Ascending aorta (tissue), 2 donors: ENCODE measurements around the gene DST. TPM values are rescaled to one million over a fixed set of nuclear protein-coding genes. Genes with fewer than 3 reads are reported as not detected.
A peak's percentile ranks its signal among the peaks of the same experiment; 100 is the strongest.
"Not testable (repeated sequence)": the region's sequence is repeated elsewhere in the genome, so short reads cannot be mapped to it uniquely, and the experiment has no call there.

Experiments used
- DNase-seq, 2 donors: peaks; one replicate each; pipeline ENCODE4 v3.0.0-alpha.2; 2019; ENCODE audit warnings: low spot score in 2 of 2
- H3K27ac ChIP-seq, 2 donors: fragments of 200-600 bp; sonication (generic); one replicate each; pipeline ENCODE4 v1.5.1; 2016 to 2017; ENCODE audit warnings: mild to moderate bottlenecking in 1 of 2
- H3K27me3 ChIP-seq: fragments of 200-600 bp; sonication (generic); one replicate; pipeline ENCODE4 v1.5.1; 2017
- H3K36me3 ChIP-seq, 2 donors: fragments of 200-600 bp; sonication (generic); one replicate each; pipeline ENCODE4 v1.5.1; 2016
- H3K4me1 ChIP-seq, 2 donors: fragments of 200-600 bp; sonication (generic); one replicate each; pipeline ENCODE4 v1.5.1; 2016 to 2017; ENCODE audit warnings: mild to moderate bottlenecking in 1 of 2
- H3K4me3 ChIP-seq, 2 donors: fragments of 200-600 bp; sonication (generic); one replicate each; pipeline ENCODE4 v1.5.1; 2016 to 2017; ENCODE audit warnings: mild to moderate bottlenecking in 1 of 2
- H3K9me3 ChIP-seq, 2 donors: fragments of 200-600 bp; sonication (generic); one replicate each; pipeline ENCODE4 v1.5.1; 2016
- CTCF ChIP-seq, 3 experiments: fragments of 200-600 bp in 2 of 3; fragments of 450-650 bp in 1 of 3; sonication (generic) in 2 of 3; IDR thresholded peaks; one replicate each; pipeline ENCODE4 v1.5.1; 2016 to 2019; ENCODE audit warnings: antibody characterized with exemption in 3 of 3, mild to moderate bottlenecking in 1 of 3, moderate library complexity in 1 of 3
- intact Hi-C: fragments of 100-400 bp; cut with DNase I; formaldehyde crosslinking; loops from one replicate; pipeline ENCODE4 v1.15.1; 2023
- total RNA-seq: library from RNA; depleted of rRNA; stranded (reverse); fragments of >200 nt; gene quantifications from one replicate; pipeline ENCODE4 v1.1.0, GENCODE V29; 2016

Gene DST
- total RNA-seq, 1 donor from 2014 or later: 223 TPM

GRCh38 chr6:56567501-56567900 lies 75.2 kb downstream of the DST start:
- intact Hi-C loops: no loop called here

DNA sequence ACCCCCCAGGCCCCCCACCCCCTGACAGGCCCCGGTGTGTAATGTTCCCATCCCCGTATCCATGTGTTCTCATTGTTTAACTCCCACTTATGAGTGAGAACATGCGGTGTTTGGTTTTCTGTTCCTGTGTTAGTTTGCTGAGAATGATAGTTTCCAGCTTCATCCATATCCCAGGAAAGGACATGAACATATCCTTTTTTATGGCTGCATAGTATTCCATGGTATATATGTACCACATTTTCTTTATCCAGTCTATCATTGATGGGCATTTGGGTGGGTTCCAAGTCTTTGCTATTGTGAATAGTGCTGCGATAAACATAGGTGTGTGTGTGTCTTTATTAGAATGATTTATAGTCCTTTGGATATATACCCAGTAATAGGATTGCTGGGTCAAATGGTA lies 80.0 kb downstream of the DST start:
- H3K4me3 ChIP-seq, H3K9me3 ChIP-seq, intact Hi-C loops, H3K27me3 ChIP-seq, H3K27ac ChIP-seq, H3K4me1 ChIP-seq, DNase-seq: not testable (repeated sequence)
- peaks cover 11 to 39% of the 10 kb centered on the region in 2 donors for H3K36me3 ChIP-seq

More at GRCh38 chr6:56567501-56567900, 75.2 kb downstream of the DST start:
- Histone ChIP-seq H3K27me3 (no peaks in the 10 kb centered on the region), H3K4me1 (peaks cover 0 to 5% of the 10 kb centered on the region in 2 donors), H3K27ac (no peak overlapping the region), H3K9me3 (peaks cover 0 to 2% of the 10 kb centered on the region in 2 donors), H3K36me3 (peaks cover 8 to 22% of the 10 kb centered on the region in 2 donors), H3K4me3 (no peak overlapping the region)
- no peak for DNase-seq
- TF ChIP-seq CTCF (IDR thresholded peaks at IDR 0.05): no peak

DNA sequence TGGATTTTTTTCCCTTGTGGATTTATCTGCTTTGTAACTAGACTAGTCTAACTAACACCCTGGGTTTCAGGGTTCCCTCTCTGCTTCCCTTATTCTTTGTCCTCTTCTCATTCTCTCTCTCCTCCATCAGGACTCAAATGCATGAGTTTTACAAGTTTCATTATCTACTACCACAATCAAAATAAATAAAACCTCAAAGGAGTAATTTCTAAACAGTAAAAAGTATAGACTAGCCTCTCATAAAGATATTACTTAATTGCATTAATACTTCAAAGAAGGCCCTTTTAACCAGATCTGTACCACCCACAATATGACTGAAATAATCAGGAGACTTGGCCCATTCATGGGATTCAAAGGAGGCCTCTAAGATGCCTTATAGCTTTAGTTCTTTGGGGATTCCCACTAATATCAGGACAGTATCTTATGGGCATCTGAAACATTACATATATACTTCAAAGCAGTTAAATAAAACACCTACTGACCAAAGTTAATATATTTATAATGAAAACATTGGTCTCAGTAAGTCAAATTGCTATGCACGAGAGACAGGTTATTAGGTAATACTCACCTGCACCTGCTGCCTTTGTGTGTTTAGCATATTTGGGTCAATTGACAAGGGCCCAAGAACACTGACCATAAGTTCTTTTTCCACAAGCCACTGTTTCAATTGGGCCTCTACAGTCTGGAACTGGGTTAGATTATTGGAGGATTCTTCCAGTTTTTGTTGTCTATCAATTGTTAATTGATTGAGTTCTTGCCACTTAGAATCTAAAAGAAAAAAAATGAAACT lies 85.7 kb downstream of the DST start:
- intact Hi-C loops: no loop called here
- Histone ChIP-seq H3K4me1 (peaks cover 0 to 9% of the 10 kb centered on the region in 2 donors), H3K4me3 (no peak overlapping the region), H3K27me3 (no peaks in the 10 kb centered on the region), H3K27ac (no peak overlapping the region), H3K9me3 (no peaks in the 10 kb centered on the region), H3K36me3 (peaks cover 3 to 27% of the 10 kb centered on the region in 2 donors)
- DNase-seq: no peak
- no peak for TF ChIP-seq CTCF (IDR thresholded peaks at IDR 0.05)

GRCh38 chr6:56555438-56555872 lies 87.2 kb downstream of the DST start:
- TF ChIP-seq CTCF (IDR thresholded peaks at IDR 0.05): no peak
- intact Hi-C loops: no loop called here
- Histone ChIP-seq H3K4me1 (peaks cover 0 to 19% of the 10 kb centered on the region in 2 donors), H3K4me3 (no peak overlapping the region), H3K27me3 (no peaks in the 10 kb centered on the region), H3K27ac (peak overlapping the region; percentile 37 to 49), H3K36me3 (peaks cover under 1 to 18% of the 10 kb centered on the region in 2 donors), H3K9me3 (no peaks in the 10 kb centered on the region)
- DNase-seq: no peak

DNA sequence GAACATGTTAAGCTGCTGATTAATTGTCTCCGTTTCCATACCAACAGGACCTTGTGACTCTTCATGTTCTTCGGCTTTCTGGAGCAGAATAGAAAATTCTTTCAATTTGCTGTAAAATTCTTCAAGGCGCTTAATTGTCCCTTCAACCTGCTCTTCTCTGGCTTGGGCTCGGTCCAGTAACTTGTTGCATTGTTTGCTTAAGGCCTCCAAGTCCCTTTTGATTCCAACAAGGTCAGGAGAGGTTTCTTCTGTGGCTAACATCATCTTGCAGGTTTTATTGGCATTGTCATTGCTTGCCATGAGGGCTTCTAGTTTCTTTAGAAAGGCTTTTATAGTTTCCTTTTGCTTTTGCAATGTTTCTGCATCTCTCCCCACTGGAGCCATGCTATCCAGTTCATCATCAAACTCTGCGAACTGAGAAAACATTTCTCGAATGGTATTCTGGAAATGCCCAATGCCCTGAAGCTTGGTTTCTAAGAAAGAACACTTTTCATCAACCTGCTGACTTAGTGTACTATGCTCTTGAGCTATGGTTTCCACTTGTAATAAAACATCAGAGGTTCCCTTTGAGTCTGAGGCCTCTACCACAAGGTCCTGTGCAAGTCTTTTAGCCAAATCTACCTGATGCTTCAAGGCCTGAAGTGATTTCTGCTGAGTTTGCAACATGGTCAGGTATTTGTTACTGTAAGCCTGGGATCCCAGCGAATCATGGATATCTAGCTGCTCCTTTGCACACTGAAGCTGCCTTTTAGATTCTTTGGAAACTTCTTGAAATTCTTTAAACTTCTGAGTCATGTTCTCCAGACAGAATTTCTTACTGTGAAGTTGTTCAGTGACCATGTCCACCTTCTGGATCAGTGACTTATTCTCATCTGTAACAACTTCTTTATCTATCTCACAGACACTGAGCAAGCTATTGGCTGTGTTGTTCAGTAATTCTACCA lies 90.2 kb downstream of the DST start:
- intact Hi-C loops: no loop called here
- Histone ChIP-seq H3K27ac (peak overlapping the region; percentile 43 to 57), H3K9me3 (no peaks in the 10 kb centered on the region), H3K4me1 (peaks cover 0 to 31% of the 10 kb centered on the region in 2 donors), H3K27me3 (no peaks in the 10 kb centered on the region), H3K36me3 (peaks cover 0 to 10% of the 10 kb centered on the region in 2 donors), H3K4me3 (no peak overlapping the region)
- no peak for DNase-seq
- no peak for TF ChIP-seq CTCF (IDR thresholded peaks at IDR 0.05)
